GM23338 (cell line): ENCODE data around the gene CSRP2. TPM values are rescaled to one million over a fixed set of nuclear protein-coding genes. Genes with fewer than 3 reads are reported as not detected.

ENCODE experiments used
- ATAC-seq: fragments of 200-7000 bp; cut with Tn5 transposase; 3 replicates; pipeline ENCODE4 v1.9.1; 2020
- DNase-seq: peaks from one replicate; pipeline ENCODE4 v3.0.0-alpha.2; 2015; ENCODE audit warnings: low spot score
- H2AFZ ChIP-seq: fragments of 200-600 bp; sonication (generic); 2 replicates; pipeline ENCODE4 v1.8.0; 2016; ENCODE audit warnings: antibody characterized with exemption, mild to moderate bottlenecking, moderate library complexity
- H3F3A ChIP-seq: fragments of 200-600 bp; sonication (generic); replicated peaks from 2 replicates; pipeline ENCODE4 v1.8.0; 2017; ENCODE audit warnings: antibody characterized with exemption, mixed run types, low read depth
- H3K27ac ChIP-seq: fragments of 200-600 bp; sonication (generic); 2 replicates; pipeline ENCODE4 v1.6.1; 2016; ENCODE audit warnings: low read depth
- H3K27me3 ChIP-seq: fragments of 200-600 bp; sonication (generic); 2 replicates; pipeline ENCODE4 v1.8.0; 2016; ENCODE audit warnings: mild to moderate bottlenecking, mixed run types, moderate library complexity; ENCODE audit not compliant: insufficient read depth
- H3K36me3 ChIP-seq: fragments of 200-600 bp; sonication (generic); 2 replicates; pipeline ENCODE4 v1.8.0; 2016; ENCODE audit warnings: mild to moderate bottlenecking; ENCODE audit not compliant: insufficient read depth
- H3K4me1 ChIP-seq: fragments of 200-600 bp; sonication (generic); 2 replicates; pipeline ENCODE4 v1.8.0; 2016; ENCODE audit warnings: mild to moderate bottlenecking, moderate library complexity; ENCODE audit not compliant: insufficient read depth
- H3K4me2 ChIP-seq: fragments of 200-600 bp; sonication (generic); 2 replicates; pipeline ENCODE4 v1.7.1; 2017; ENCODE audit warnings: mixed run types
- H3K4me3 ChIP-seq: fragments of 200-600 bp; sonication (generic); 2 replicates; pipeline ENCODE4 v1.6.1; 2016; ENCODE audit warnings: mixed run types
- H3K79me2 ChIP-seq: fragments of 200-600 bp; sonication (generic); replicated peaks from 2 replicates; pipeline ENCODE4 v1.8.0; 2017; ENCODE audit warnings: mild to moderate bottlenecking; ENCODE audit not compliant: insufficient read depth
- H3K9me2 ChIP-seq: fragments of 200-600 bp; sonication (generic); 2 replicates; pipeline ENCODE4 v1.8.0; 2017; ENCODE audit not compliant: insufficient read depth
- H4K20me1 ChIP-seq: fragments of 200-600 bp; sonication (generic); replicated peaks from 2 replicates; pipeline ENCODE4 v1.8.0; 2017; ENCODE audit warnings: mild to moderate bottlenecking; ENCODE audit not compliant: insufficient read depth
- H3K27ac Mint-ChIP-seq: 2 replicates; pipeline ENCODE4 v1.8.0; 2020; ENCODE audit warnings: inconsistent platforms, mild to moderate bottlenecking, moderate library complexity, mixed read lengths
- H3K27me3 Mint-ChIP-seq: 3 replicates; pipeline ENCODE4 v1.8.0; 2022; ENCODE audit warnings: low read depth, mild to moderate bottlenecking, moderate library complexity, mixed read lengths, inconsistent platforms; ENCODE audit not compliant: insufficient read depth, poor library complexity
- H3K36me3 Mint-ChIP-seq: 3 replicates; pipeline ENCODE4 v1.8.0; 2021; ENCODE audit warnings: low read depth, mild to moderate bottlenecking, inconsistent platforms, moderate library complexity, mixed read lengths
- H3K4me1 Mint-ChIP-seq: 3 replicates; pipeline ENCODE4 v1.8.0; 2020; ENCODE audit warnings: mild to moderate bottlenecking, inconsistent platforms, mixed read lengths
- H3K4me3 Mint-ChIP-seq: 3 replicates; pipeline ENCODE4 v1.8.0; 2021; ENCODE audit warnings: moderate library complexity, mild to moderate bottlenecking, inconsistent platforms, mixed read lengths
- H3K9me3 Mint-ChIP-seq: 3 replicates; pipeline ENCODE4 v1.8.0; 2020; ENCODE audit warnings: moderate library complexity, mild to moderate bottlenecking, inconsistent platforms, mixed read lengths
- CREB1 ChIP-seq: fragments of 250-450 bp; sonication (Bioruptor Pico); IDR thresholded peaks from 2 replicates; pipeline ENCODE4 v1.5.0; 2020; ENCODE audit warnings: low read depth, mild to moderate bottlenecking, moderate library complexity
- CTCF ChIP-seq, 2 experiments: fragments of 200-600 bp in 1 of 2; sonication (generic) in 1 of 2; conservative IDR thresholded peaks; 2 replicates each; pipeline versions ENCODE4 v1.5.1 to v1.6.1; 2016 to 2017; ENCODE audit warnings: antibody characterized with exemption in 2 of 2, low read depth in 2 of 2, mild to moderate bottlenecking in 2 of 2, moderate library complexity in 1 of 2
- ETS1 ChIP-seq: IDR thresholded peaks from 2 replicates; pipeline ENCODE4 v1.6.1; 2016; ENCODE audit warnings: antibody characterized with exemption
- EZH2phosphoT487 ChIP-seq: fragments of 200-600 bp; sonication (generic); IDR thresholded peaks from one replicate; pipeline ENCODE4 v1.8.1; 2018; ENCODE audit warnings: antibody characterized with exemption; ENCODE audit not compliant: unreplicated experiment
- JUNB ChIP-seq: IDR thresholded peaks from one replicate; pipeline ENCODE4 v1.6.1; 2016; ENCODE audit warnings: antibody characterized with exemption; ENCODE audit not compliant: unreplicated experiment
- NANOG ChIP-seq: IDR thresholded peaks from 2 replicates; pipeline ENCODE4 v1.6.1; 2016; ENCODE audit warnings: antibody characterized with exemption, borderline replicate concordance
- POLR2AphosphoS5 ChIP-seq: IDR thresholded peaks from 2 replicates; pipeline ENCODE4 v1.6.1; 2016; ENCODE audit warnings: antibody characterized with exemption, low read depth
- REST ChIP-seq: IDR thresholded peaks from one replicate; pipeline ENCODE4 v1.6.1; 2018; ENCODE audit warnings: antibody characterized with exemption; ENCODE audit not compliant: unreplicated experiment
- STAT1 ChIP-seq: IDR thresholded peaks from one replicate; pipeline ENCODE4 v1.6.1; 2016; ENCODE audit warnings: antibody characterized with exemption; ENCODE audit not compliant: unreplicated experiment
- ZNF114 ChIP-seq: fragments of 250-450 bp; sonication (Bioruptor Pico); IDR thresholded peaks from 2 replicates; pipeline ENCODE4 v1.5.0; 2020; ENCODE audit warnings: mild to moderate bottlenecking, moderate library complexity
- ZNF331 ChIP-seq: fragments of 250-450 bp; sonication (Bioruptor Pico); IDR thresholded peaks from 2 replicates; pipeline ENCODE4 v1.5.0; 2020; ENCODE audit warnings: low read depth, mild to moderate bottlenecking, moderate library complexity
- ZNF462 ChIP-seq: fragments of 250-450 bp; sonication (Bioruptor Pico); IDR thresholded peaks from 2 replicates; pipeline ENCODE4 v1.5.0; 2020; ENCODE audit warnings: mild to moderate bottlenecking, moderate library complexity
- polyA plus RNA-seq: library from polyadenylated mRNA; unstranded; fragments of >200 nt; fragmentation: Nextera tagmentation; extraction: Ambion mirVana; gene quantifications from 2 replicates; pipeline ENCODE4 v1.2.1, GENCODE V29; 2016
- total RNA-seq: library from RNA; depleted of rRNA; stranded (reverse); fragments of >200 nt; shearing (Covaris generic); gene quantifications from 2 replicates; pipeline ENCODE4 v1.2.3, GENCODE V29; 2014

Gene CSRP2
- total and polyA plus RNA-seq, 2 experiments from 2014 or later: 166 to 315 TPM

- no peaks in the 10 kb centered on the region for H3F3A ChIP-seq
- peaks cover 3% of the 10 kb centered on the region for H3K27me3 Mint-ChIP-seq
- no peaks in the 10 kb centered on the region for H3K27me3 ChIP-seq
- no peaks in the 10 kb centered on the region for H3K36me3 ChIP-seq
- H3K79me2 ChIP-seq: no peaks in the 10 kb centered on the region
- no peak overlapping the region for H2AFZ ChIP-seq
- no peaks in the 10 kb centered on the region for H3K9me2 ChIP-seq
- no peak overlapping the region for H3K4me3 Mint-ChIP-seq
- H3K27ac ChIP-seq: no peak overlapping the region
- DNase-seq (no peak), ATAC-seq (no peak)
- H3K27ac Mint-ChIP-seq: no peak overlapping the region
- TF ChIP-seq ZNF114: no peak
- TF ChIP-seq JUNB: no peak
- TF ChIP-seq ETS1: no peak
- TF ChIP-seq NANOG: no peak
- no peak for TF ChIP-seq EZH2phosphoT487
- TF ChIP-seq CTCF (conservative IDR thresholded peaks at IDR 0.05; ENCODE audit: low read depth in 2 of 2): no peak
- no peak for TF ChIP-seq ZNF462 (CRISPR knock-in tag)
- no peak for TF ChIP-seq CREB1 (CRISPR knock-in tag)
- TF ChIP-seq POLR2AphosphoS5: no peak
- TF ChIP-seq REST: no peak
- TF ChIP-seq STAT1: no peak
- TF ChIP-seq ZNF331 (CRISPR knock-in tag): no peak
- no peaks in the 10 kb centered on the region for H4K20me1 ChIP-seq
- no peak overlapping the region; the same call in 1 of the 2 replicates for H3K4me2 ChIP-seq
- H3K9me3 Mint-ChIP-seq: no peaks in the 10 kb centered on the region; the same call in 2 of the 3 replicates
- peaks cover 23% of the 10 kb centered on the region for H3K4me1 Mint-ChIP-seq
- H3K4me1 ChIP-seq: peaks cover 11% of the 10 kb centered on the region
- H3K36me3 Mint-ChIP-seq: no peaks in the 10 kb centered on the region
- no peak overlapping the region for H3K4me3 ChIP-seq
These were observed 43.3 kb upstream of the CSRP2 start for GRCh38 chr12:76921891-76922664.
